ENCODE measurements around the gene LUC7L.
"Not testable (repeated sequence)": the region's sequence is repeated elsewhere in the genome, so short reads cannot be mapped to it uniquely, and the experiment has no call there.

Gene LUC7L, protein sequence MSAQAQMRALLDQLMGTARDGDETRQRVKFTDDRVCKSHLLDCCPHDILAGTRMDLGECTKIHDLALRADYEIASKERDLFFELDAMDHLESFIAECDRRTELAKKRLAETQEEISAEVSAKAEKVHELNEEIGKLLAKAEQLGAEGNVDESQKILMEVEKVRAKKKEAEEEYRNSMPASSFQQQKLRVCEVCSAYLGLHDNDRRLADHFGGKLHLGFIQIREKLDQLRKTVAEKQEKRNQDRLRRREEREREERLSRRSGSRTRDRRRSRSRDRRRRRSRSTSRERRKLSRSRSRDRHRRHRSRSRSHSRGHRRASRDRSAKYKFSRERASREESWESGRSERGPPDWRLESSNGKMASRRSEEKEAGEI

DNA sequence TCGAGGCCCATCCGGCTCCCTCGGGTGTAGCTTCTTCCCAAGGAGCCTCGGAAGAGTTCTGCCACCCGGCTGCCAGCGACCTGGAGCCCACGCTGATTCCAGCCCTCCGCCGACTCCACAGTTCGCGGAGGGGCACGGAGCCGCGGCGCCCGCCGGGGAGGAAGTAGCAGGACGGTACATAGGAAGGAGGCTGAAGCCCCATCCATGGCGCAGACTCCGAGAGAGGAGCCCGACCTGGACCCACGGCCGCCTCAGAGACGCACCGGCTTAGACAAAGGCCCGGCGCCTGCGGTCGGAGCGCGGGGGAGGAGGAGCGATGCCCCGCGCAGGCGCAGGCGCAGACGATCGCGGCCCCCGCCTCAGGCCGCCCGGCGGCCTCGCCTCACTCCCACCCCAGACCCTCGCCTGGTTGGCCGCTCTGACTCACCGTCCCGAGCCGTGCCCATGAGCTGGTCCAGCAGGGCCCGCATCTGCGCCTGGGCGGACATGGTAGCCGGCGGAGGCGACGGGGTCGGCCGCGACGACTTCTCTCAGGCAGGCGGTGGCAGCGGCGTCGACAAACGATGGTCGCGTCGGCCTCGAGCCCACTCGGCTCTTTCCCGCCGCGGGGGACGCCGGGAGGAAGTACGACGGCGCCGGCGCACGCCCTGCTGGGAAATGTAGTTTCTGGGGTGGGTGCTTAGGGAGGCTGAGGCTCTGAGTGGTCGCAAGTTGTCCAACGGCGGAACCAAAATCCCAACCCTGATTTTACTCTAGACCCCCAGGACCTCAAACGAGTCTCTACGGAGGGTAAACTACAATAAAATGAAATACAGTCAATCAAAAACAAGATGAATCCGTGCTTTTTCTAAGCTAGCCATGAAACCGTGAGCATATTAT is at the start of gene LUC7L:
TSS of gene LUC7L (minus strand) at position 598 of the 879 bp plus-strand sequence. CDS start at position 488, 110 bp downstream.
- DNase-seq: peak; percentile 57

DNA sequence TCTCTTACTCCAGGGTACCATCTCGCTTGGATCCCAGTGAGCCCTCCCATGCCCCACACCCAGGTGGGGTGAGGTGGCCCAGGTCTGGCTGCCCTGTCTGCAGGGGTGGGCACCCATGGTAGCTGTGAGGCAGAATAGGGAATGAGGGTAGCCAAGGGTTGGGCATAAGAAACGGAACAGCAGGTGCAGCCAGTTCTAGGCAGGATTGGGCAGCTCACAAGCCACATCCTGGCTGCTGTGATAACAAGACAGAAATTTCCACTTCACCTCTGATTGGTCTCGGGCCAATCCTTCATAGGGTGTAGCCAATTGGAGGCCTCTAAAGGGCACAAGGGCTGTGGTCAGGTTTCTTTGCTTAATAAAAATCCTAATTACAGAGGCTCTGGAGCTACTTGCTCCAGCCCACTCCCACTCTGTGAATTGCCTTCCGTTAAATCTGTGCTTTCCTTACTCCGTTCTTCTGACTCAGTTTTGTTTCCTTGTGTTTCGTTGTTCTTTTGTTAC is 49.7 kb upstream of the LUC7L start:
- DNase-seq: peak; percentile 53

DNA sequence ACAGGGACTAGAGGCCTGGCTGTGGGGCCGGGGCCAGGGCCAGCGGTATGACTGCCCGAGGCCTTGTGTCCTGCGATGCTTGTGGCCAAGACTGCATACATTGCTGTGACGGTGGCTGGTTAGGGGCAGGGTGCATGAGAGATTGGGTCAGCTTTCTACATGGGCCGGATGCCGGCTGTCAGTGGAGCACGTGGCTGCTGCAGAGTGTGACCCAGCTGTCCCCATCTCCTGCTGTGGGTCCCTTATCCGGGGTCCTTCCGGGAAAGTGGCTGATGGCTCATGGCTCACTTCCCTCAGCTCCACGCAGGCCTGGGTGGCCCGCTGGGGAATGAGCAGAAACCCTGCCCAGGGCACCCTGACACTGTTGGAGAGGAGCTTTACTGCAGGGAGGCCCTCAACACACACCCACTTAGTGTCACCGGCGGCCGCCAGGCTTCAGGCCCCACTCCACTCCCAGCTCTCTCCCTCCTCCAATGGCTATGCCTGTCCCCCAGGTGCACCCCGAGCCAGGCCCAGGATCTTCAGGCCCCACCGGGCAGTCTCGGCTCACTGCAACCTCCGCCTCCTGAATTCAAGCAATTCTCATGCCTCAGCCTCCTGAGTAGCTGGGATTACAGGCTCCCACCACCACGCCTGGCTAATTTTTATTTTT is 47.3 kb upstream of the LUC7L start:
- no peak for DNase-seq

DNA sequence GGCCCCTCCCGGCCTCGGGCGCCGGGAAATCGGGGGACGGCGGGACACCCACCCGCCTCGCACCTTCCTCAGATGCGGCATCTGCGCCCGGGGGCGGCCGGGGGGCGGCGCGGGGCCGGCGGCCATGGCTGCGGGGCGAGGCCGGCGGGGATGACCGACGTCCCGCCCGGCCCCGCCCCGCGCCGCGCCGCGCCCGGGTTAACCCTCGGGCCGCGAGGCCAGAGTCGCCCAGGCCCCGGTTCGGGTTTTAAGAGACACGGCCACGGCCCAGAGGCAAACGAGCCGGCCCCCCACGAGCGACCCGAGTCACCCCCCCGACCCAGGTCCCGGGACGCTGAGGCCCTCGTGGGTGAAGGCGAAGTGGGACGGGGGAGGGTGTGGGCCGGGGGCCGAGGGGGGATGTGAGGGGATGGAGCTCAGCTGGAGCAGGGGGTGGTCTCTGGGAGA is 46.6 kb upstream of the LUC7L start, which contains the start of gene RGS11:
TSS of gene RGS11 (minus strand) at position 159 of the 447 bp plus-strand sequence. CDS start at position 126, 33 bp downstream.
- DNase-seq: no peak

DNA sequence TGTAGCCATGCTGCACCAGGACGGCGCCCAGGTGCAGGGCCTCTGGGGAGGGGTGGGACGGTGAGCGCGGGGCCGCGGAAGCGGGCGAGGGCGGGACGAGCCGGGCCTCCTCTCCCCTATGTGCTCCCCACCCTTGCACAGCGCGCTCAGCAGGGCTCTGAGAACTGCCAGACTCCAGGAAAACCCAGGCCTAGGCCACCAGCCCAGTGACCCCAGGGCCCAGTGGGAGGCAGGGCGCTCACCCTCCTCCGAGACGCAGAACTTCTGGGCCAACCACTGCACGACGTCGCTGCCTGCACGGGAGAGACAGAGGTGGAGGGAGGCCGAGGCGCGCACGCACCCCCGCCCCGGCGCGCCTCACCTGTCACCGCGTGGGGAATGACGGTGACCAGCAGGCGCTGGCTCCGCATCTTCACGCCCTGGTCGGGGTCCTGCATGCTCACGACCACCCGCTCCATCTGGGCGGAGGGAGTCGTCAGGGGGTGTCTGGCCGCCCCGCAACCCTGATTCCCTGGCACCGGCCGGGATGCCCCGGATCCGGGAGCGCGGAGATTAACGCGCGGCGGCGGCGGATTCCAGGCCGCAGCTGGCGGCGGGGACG is 45.9 kb upstream of the LUC7L start:
- DNase-seq: no peak

DNA sequence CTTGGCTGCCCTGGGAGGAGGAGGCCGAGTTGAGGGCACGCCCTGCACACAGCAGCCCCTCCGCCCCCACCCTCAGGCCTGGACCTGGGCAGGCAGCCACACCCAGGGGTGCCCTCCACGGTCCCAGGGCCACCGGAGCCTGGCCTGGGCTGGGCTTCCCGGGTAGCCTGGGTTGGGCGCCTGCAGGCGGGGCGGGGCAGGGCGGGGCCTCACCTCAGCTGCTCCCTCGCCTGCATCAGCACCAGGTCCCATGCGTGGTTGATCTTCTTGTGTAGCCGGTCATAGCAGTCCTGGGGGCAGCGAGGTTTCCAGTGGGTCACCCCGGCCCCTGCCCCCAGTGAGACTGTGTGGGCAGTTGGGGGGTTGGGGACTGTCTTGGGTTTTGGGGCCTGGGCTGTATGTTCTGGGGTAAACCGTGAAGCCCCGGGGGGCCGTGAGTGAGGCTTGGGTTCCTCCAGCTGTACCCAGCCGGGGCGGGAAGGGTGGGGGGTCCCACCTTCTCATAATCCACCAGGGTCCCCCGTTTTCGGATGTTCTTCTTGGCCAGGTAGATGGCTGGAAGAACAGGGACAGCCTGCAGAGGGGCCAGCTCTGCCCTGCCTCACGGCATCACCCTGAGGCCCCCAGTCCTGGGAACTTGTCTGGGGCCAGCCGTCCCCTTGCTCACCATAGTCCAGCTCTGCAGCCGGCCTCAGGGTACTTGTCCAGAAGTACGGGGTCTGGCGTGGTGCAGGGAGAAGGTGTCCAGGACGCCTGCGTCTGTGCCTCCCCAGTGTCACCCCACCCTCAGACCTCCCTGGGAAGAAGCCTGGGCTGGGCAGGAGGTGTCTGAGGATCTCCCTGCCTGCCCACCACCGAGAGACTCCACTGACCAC is 44.5 kb upstream of the LUC7L start:
- no peak for DNase-seq

DNA sequence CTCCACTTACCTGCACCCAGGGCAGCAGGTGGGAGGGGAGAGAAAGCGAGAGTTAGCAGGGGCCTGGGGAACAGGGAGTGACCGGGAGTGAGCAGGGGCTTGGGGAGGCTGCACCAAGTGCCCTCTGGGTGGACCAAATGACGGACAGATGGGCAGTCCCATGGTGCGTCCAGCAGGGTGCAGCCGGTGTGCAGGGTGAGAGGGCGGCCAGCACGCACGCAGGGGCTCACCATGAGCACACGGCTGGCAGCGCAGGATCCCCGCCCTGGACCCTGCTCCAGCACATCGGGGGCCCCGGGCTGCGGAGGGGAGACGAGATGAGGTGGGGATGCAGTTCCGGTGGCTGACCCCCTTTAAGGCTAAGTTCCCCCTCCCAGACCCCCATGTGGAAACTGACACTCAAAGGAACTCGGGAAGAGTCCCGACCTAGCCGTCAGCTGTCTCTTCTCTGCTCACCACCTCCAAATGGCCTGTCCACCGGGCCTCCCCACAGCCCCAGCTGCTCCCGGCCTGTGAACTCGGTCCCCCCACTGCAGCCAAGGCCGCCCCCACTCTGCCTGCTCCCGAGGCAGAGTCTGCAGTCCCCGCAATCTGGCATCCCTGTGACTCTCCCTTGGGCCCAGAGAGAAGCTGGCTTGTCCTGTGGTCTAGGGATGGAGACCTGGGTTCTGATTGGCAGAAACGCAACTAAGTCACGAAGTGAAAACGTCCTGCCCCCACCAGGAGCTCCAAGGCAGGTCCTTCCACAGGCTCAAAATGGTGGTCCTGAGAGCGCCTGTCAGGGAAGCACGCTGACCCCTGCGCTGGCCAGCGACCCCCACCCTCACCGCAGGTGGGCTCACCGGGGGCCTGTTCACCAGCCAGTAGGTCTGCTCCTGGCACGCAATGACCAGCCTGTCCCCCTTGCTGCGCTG is 43.6 kb upstream of the LUC7L start:
- no peak for DNase-seq

DNA sequence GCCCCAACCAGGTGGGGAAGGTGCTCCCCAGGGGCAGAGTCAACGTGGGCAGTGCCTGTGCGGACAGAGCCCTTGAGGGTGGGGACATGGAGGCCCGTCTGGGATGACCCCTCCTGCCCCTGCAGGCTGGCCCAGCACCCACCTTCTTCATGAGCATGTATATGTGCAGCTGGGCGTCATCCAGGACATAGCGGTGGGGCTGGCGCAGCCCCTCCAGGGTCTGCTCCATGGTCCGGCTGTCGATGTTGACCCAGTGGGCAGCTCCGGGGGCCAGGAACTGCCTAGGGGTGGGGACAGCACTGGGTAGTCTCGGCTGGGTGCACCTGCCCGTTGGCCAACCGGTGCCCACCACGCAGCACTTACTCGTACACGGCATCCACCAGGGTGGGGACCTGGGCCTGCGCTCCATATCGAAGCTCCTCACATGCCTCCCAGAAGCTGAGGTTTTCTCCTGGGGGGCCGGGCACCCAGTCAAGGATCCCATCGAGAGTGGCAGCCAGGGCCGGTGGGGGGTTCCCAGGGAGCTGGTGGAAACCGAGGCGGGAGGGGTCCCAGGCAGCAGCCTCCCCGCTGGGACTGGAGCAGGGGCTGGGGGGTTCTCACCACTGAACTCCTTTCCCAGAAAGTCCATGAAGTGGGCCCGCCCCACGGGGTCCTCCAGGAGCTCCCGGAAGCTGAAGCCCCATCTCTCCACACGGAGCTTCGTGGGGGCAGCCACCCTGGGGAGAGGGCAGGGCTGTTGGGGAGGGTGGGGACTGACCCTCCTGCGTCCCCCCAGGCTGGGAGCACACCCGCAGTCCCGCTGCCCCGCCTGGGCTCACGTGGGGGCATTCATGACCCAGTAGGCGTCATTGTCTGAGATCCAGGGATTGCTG is 41.4 kb upstream of the LUC7L start:
- no peak for DNase-seq

DNA sequence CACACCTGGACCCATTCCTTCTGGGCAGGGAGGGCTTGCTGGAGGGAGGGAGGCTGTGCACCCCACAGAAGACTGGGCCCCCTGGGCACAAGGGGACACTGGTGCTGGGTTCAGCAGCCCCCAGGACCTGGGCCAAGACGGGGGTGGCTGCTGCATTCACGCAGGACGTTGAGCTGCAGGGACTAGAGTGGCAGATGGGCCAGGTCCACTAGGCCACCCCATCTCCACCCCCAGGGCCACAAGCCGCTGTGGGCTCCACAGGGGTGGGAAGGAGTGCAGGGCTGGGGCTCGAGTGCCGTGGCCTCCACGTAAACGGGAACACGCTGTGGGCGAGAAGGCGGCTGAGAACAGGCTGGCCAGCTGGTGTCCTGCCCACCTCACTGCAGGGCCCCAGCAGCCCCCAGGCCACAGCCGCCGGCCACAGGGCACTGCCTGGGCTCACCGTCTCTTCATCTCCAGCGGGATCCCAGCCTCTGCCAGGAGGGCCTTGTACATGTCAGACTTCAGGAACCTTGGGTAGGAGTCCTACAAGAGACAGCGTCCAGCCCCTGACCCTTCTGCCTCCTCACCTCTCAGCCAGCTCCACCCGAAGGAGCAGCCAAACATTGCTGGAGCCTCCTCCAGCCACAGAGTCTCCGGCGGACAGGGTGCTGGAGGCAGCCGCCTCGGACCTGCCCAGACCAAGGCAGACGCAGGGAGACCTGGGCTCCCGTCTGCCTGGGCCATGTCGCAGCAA is 40.0 kb upstream of the LUC7L start:
- no peak for DNase-seq

DNA sequence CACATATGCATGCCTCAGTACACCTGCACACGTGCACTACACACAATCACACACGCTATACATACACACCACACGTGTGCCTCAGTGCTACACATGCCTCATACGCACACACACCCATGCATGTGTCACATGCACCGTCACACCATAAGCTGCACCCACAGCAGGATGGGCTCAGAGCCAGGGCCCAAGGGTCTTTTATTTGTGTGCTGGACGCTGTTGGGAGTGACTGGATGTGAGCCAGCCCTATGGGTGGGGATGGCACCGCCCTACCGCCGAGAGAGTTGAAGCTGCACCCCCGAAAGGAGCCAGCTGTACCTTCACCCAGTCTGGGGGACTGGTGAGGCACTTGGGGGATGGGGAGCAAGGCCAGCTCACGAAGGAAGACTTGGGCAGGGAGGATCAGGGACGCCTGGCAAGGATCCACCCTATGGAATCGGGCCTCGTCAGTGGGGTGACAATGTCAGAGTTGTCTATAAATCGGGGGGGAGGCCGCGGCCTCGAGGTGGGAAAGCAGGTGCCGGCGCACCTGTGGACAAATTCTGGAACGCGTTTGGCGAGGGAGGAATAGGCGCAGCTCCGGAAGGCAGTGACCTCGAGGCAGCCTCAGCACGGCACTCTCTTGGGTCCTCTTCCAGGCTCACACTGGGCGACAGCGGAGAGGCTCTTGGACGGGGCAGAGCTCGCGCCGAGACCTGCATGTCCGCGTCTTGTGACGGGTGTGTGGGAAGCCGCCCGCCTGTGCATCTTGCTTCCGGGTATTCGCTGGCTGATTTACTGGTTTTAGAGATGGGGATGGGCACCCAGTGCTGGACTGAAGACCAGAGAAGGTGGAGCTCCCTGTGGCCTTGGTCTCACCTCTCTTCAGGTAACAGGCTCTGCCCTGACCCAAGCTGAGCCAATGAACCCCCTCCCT is 39.1 kb upstream of the LUC7L start:
- DNase-seq: no peak

DNA sequence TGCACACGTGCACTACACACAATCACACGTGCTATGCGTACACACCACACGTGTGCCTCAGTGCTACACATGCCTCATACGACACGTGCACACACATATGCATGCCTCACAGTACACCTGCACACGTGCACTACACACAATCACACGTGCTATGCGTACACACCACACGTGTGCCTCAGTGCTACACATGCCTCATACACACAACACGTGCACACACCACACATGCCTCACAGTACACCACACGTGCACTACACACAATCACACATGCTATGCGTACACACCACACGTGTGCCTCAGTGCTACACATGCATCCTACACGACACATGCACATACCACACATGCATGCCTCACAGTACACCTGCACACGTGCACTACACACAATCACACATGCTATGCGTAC is 38.3 kb upstream of the LUC7L start:
- DNase-seq: not testable (repeated sequence)

DNA sequence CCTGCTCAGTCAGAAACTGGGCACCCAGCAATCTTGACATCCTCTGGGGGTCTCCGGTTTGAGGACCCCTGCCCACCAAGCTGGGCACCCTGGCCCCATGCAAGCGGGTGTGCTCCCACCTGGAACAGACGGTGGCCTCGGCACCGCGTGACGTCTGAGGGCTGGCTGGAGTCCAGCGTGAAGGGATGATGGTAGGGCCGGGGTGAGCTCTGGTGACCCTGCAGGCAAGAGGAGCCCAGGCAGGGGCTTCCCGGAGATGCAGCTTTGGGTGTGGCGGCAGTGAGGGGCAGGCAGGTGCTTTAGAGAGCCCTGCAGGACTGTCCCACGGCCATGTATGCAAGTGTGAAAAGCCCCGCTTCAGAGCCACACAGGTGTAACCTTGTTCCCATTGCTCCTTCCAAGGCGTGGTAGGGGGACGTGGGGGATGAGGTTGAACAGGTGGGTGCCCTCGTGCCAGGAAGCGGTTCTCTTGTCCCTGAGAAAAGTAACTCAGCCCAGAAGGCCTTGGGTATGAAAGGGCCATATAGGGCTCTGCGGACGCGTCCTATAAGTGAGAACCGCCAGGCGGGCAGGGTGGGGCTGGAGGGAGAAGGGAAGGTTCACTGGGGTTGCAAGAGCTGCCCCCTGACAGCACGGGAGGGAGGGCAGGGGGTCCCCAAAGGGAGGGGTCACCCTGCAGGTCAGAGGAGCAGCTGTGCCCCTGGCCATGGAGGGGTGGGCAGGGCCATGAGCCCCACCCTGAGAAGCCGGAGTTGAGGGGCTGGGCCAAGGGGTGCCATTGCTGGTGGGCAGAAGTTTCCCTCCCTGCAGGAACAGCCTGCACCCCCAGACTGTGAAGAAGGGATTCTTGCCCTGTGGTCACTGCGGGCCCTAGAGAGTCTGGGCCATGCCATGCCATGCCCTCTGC is 37.3 kb upstream of the LUC7L start:
- no peak for DNase-seq

DNA sequence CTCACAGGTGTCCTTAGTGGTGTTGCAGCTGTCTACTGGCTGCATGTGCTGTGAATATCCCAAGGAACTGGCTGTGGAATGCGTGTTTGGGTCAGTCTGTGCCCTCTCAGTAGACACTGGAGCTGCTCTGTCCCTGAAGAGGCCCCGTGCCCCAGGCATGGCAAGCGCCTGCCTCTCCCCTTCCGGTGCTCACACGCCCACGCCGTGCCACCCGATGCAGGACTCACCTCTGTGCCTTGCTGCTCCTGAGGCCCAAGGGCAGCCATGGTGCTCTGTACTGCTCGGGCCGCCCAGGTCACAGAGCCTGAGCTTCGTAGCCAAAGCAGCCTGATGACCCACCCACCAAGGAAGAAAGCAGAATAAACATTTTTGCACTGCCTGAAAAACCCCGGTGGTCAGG is 36.5 kb upstream of the LUC7L start:
- no peak for DNase-seq

DNA sequence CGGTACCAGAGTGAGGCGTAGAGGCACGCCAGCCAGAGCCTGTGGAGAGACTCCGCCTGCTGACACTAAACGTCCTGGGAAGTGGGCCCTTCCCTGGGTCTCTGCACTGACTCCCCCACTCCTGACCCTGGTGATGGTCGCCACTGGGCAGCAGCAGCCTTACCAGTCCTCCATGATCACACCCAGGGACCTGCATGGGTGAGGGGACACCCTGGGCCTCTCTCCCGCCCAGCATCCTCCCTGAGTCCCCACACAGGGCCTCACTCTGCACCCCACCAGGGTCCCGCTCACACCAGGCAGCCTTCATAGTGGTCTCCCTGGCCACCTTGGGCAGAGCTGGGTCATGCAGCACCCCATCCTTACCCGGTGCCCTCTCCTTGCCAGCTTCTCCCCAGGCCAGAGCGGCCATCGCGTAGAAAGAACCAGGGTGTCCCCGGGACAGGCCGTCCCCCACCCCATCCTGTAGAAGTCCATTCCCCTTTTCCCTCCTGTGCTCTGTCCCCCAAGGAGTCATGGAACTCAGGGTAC is 35.8 kb upstream of the LUC7L start:
- DNase-seq: no peak

DNA sequence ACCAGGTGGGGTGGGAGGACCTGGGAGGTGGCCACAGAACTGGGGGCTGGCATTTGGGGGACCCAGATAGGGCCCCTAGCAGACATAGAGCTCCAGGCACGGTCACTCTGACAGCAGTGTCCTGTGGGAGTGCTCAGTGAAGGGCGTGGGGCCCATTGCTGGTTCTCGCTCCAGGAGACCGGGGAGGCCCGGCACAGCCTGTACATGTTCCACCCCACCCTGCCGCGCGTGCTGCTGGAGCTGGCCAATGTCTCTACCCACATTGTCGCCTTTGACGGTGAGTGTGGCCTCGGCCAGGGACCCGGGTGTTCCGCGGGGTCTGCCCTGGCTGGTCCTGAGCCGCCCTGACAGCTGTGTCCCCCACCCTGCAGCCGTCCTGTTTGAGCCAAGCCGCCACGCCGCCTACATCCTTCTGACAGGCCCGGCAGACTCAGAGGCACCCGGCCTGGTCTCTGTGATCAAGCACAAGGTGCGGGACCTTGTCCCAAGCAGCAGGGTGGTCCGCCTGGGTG is 35.2 kb upstream of the LUC7L start:
- DNase-seq: no peak

DNA sequence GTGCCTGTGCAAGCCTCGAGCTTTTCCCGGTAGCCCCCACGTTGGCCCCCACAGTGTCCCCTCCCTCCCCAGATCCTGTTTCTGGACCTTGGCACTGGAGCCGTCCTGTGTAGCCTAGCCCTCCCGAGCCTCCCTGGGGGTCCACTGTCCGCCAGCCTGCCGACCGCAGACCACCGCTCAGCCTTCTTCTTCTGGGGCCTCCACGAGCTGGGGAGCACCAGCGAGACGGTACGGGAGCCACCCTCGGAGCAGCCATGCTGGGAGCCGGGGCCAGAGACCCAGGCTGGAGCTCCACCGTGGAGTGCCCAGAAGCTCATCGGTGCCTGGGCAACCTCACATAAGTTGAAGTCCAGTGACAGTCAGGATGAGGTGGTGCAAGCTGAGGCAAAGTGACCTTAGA is 34.7 kb upstream of the LUC7L start:
- DNase-seq: no peak

Measured in NCI-H2029 treated with DMSO at 0.1 percent for 48 hours (cell line).